SKM-1 (cell line): ENCODE measurements around the gene GADL1.

Experiments used
- DNase-seq: peaks from one replicate; lab custom pipeline; 2025; ENCODE audit not compliant: unreplicated experiment; lab: John Stamatoyannopoulos, UW

Gene GADL1

DNA sequence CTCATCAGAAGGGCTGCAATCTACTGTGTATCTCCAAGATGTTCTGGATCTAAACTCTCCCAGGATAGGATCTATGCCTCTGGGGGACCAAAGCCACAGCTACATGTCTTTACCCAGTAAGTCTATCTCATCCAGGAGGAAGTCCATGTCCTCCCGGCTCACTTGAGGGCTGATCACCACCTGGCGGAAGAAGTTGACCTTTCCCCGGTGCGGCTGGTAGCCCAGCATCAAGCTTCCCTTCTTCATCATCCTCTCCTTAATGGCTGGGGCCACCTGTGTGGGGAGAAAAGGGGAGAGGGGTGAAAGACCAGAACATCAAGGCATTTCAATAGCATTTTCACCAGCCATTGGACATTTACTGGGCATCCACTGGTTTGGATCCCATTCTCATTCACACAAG, 166.3 kb downstream of the GADL1 start:
- no peak for DNase-seq

DNA sequence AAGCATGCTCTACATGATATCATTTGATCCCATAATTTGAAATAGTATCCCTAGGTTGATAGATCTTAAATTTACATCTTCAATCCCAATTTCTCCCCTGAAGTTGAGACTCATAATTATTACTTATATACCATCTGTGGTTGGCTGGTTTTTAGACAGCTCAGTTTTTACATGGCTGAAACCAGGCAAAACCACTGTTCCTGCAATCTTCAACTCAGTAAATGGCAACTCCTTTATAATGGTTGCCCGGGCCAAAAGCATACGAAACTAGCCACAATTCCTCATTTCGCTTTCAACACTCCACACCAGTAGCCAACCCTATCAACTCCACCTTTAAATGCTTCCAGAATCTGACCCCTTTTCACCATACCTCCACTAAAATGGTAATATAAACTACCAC, 169.6 kb downstream of the GADL1 start:
- no peak for DNase-seq

- no peak for DNase-seq
Measured at GRCh38 chr3:30723211-30723610, 171.2 kb downstream of the GADL1 start.

GRCh38 chr3:30721314-30721634, 173.2 kb downstream of the GADL1 start:
- no peak for DNase-seq

GRCh38 chr3:30720586-30721313, 173.7 kb downstream of the GADL1 start:
- no peak for DNase-seq

DNA sequence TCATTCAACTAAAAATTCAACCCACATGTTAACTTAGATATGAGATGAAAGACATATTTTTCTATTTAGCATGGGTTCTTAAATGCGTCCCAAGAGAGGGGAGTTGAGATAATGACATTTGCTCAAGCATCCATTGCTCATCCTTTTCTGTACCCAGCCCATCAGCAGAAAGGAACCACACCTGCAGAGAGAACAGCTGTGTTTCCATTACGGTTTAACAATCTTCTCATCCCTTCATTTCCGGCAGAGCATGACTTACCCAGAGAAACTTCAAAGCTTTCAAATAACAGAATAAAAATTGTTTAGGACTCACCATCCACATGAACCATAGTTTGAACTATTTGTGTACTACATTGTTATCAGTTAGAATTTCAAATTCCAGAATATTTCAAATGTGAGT, 174.9 kb downstream of the GADL1 start:
- DNase-seq, result no peak

DNA sequence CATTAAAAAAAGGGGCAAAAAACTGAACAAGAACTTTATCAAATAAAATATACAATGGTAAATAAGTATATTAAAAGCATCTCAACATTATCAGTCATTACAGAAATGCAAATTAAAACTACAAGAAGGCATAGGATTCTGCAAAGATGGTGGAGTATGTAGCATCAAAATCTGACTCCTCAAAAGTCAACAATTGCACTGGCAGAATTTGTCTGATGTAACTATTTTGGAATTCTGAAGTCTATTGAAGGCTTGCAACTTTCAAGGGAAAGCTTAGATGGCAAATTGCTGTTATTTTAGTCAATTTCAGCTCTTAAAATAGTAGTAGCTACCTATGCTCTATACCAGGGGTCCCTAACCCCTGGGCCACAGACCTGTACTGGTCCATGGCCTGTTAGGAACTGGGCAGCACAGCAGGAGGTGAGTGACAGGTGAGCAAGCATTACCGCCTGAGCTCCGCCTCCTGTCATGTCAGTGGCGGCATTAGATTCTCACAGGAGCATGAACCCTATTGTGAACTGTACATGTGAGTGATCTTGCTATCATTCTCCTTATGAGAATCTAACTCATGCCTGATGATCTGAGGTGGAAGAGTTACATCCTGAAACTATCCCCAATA, 180.5 kb downstream of the GADL1 start:
- no peak for DNase-seq

DNA sequence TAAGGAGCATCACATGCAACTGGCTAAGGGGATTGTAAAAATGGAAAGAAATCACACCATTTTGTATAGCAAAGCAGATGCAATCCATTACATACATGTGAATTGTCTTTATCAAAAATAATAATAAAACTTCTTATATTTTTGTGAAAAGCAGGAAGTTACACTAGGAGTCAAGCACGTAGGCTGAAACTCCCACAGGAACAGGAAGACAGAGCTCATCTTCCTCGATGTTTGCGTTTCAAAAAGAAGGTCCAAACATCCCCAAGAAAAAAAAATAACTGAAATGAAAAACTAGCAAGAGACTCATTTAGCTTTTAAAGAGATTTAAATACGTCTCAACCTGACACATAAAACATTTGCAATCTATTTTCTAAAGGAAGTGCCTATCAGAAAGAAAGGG, 181.5 kb downstream of the GADL1 start:
- DNase-seq, result no peak

DNA sequence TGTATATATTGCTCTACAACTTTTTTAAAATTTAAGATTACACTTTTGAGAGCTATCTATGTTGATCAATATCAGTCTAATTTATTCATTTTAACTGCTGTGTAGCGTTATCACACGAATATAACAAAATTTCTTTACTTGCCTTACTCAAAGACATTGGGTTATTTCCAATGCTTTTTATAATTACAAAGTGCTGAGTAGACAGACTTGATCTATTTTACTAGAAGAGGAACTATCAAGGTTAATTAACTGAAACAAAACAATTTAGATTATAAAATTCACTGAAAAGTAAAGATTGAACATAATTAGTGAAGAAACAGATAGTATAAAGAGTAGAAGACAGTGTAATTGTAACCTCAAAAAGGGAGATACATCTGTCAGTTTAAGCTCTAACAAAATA, 182.6 kb downstream of the GADL1 start:
- no peak for DNase-seq

DNA sequence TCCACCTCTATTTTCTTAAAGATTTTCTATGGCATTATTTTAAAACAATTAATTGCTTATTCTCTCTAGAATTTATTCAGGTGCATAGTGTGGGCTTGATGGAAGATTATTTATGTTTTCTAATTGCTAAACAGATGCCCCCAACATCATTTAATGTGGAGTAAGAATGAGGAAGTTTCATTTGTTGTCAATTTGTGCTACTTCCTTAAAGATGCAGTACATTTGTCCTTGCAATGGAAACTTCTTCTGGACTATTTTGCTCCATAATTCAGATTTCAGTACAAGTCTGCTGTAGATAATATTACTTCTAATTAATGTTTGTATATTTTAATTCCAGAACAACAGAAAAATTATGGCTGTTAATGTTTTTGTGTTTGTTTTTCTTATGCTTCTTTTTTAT, 183.3 kb downstream of the GADL1 start:
- DNase-seq, result peak; percentile 21

DNA sequence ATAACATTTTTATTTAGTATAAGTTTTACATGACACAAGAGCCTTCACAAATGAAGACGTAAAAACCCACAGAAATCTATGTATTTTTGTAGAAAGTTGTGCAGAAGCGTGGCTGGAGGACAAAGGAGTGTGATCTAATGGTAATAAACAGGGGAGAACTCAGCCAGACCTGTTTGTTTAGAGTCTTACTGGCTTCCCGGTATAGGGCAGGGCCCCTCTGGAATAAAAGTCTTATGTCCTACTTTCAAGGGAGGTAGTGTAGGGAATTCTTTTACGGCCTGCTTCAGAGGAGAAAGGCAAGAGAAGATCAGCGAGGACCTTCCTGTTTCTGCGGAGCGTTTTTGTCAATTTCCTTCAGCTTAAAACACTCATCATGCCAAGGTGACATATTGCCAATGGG, 184.4 kb downstream of the GADL1 start:
- no peak for DNase-seq

GRCh38 chr3:30708472-30708871, 186.0 kb downstream of the GADL1 start:
- DNase-seq, result no peak

DNA sequence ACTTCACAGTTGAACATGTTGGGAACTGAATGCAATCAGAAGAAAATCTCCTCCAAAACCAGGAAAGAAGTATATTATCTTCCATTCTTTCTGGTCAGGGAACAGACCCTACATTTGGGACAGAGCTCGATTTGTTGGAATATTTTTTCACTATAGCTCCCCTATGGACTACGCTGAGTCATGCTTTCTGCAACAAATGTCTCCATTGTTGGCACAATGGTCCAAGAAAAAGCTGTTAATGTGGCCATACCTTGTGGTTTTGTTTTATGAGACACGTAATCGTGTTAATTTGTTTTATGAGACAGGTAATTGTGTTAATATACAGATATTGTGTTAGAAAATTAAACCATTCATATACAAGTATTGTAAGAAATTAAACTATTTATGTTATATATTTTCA, 186.6 kb downstream of the GADL1 start:
- no peak for DNase-seq

- DNase-seq, result no peak
Measured at GRCh38 chr3:30704931-30705890, 189.2 kb downstream of the GADL1 start.

GRCh38 chr3:30702828-30703397, 191.5 kb downstream of the GADL1 start:
- DNase-seq, result no peak

GRCh38 chr3:30702038-30702827, 192.2 kb downstream of the GADL1 start:
- DNase-seq, result no peak

DNA sequence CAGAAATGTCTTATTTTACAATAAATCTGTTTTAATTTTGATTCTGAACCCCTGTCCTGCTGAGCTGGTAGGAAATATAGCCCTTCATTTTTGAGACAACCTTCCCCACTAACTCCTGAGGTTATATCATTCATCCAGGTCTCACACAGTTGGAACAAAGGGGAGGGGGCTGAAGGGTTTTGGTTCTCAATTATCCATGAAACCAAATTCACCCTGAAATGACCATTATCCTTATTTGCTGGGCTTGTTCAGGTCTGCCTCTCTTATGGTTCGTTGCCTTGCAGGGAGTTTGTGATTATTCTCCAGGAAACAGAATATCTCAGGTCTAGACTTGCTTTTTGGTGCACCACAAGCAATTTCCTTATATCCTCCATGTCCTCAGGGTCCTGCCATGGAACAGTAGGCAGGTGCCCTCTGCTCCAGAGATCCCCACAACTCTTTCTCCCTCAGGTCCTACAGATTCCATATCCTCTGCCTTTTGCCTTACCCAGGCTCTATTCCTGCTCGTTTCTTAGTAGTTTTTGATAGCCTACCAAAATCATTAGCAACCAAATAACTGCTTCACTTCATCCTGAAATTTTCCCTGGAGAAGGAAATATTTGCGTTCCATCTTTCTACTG, 193.6 kb downstream of the GADL1 start:
- no peak for DNase-seq

DNA sequence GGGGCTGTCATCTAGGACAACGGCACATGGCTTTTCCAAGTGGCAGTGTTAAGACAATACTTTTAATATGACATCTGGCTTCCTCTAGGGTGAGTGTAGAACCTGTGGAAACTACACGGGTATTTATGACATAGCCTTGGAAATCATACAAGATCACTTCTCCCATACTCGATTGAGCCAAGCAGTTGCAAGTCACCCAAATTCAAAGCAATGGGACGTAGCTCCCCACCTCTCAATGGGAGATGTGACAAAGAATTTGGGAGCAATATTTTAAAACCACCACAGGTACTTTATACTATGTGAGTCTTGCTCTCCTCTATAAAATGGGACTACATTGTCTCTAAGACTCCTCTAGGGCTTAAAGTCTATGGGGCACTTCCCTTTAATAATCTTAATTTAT, 194.5 kb downstream of the GADL1 start:
- no peak for DNase-seq

GRCh38 chr3:30698549-30698948, 195.9 kb downstream of the GADL1 start:
- DNase-seq, result no peak

DNA sequence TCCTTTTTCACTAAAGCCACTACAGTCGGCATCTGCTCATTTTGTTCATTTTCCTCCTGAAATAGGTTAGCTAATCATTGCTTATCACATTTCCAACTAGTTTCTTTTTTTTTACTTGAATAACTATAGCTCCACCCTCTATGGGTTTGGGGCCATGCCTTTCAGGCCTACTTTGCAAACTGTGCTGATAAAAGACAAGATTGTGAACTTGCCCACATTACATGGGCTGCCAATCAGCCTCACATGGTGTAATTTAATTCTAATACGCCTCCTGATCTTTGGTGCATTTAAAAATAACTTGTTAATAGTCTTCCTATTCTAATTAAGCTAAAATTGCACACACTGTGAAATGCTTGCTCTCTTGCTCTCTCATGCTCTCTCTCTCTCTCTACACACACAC, 197.6 kb downstream of the GADL1 start:
- no peak for DNase-seq
